Measurements from ENCODE around the gene EEF1AKMT3. TPM values are rescaled to one million over a fixed set of nuclear protein-coding genes. Genes with fewer than 3 reads are reported as not detected.

EEF1AKMT3 gene
- total and polyA plus RNA-seq, 9 of the 15 experiments (the other 6 are each of a cell fraction or from before 2014, with no cell fraction given): 4.1 to 17.2 (median 7.9) TPM

- TF ChIP-seq, protein P1, sequence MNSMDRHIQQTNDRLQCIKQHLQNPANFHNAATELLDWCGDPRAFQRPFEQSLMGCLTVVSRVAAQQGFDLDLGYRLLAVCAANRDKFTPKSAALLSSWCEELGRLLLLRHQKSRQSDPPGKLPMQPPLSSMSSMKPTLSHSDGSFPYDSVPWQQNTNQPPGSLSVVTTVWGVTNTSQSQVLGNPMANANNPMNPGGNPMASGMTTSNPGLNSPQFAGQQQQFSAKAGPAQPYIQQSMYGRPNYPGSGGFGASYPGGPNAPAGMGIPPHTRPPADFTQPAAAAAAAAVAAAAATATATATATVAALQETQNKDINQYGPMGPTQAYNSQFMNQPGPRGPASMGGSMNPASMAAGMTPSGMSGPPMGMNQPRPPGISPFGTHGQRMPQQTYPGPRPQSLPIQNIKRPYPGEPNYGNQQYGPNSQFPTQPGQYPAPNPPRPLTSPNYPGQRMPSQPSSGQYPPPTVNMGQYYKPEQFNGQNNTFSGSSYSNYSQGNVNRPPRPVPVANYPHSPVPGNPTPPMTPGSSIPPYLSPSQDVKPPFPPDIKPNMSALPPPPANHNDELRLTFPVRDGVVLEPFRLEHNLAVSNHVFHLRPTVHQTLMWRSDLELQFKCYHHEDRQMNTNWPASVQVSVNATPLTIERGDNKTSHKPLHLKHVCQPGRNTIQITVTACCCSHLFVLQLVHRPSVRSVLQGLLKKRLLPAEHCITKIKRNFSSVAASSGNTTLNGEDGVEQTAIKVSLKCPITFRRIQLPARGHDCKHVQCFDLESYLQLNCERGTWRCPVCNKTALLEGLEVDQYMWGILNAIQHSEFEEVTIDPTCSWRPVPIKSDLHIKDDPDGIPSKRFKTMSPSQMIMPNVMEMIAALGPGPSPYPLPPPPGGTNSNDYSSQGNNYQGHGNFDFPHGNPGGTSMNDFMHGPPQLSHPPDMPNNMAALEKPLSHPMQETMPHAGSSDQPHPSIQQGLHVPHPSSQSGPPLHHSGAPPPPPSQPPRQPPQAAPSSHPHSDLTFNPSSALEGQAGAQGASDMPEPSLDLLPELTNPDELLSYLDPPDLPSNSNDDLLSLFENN (IDR thresholded peaks at IDR 0.05; ENCODE audit: low read depth in 2 of 2, low read length in 2 of 2): peak in 1 of 2 experiments; percentile 30; a peak in 1 of 4 replicates
- TF ChIP-seq HDAC1 (IDR thresholded peaks at IDR 0.05) (peak in 1 of 2 experiments; percentile 33; a peak in 2 of 4 replicates), CC2D1A (IDR thresholded peaks at IDR 0.05) (peak; percentile 50; the same call in 1 of the 2 replicates), ETV1 (tag; conservative IDR thresholded peaks at IDR 0.05; ENCODE audit: low read depth) (peak; percentile 74), L3MBTL2 (IDR thresholded peaks at IDR 0.05) (peak; percentile 63), RBFOX2 (IDR thresholded peaks at IDR 0.05; ENCODE audit: low read depth, low read length) (peak; percentile 77), ZFX (CRISPR knock-in tag; IDR thresholded peaks at IDR 0.05) (no peak), ZZZ3 (IDR thresholded peaks at IDR 0.05) (peak; percentile 89; the same call in 1 of the 2 replicates), ZBTB34 (CRISPR knock-in tag; IDR thresholded peaks at IDR 0.05) (no peak), AFF4 (CRISPR knock-in tag; IDR thresholded peaks at IDR 0.05) (no peak), TCFL5 (CRISPR knock-in tag; conservative IDR thresholded peaks at IDR 0.05) (no peak), FOXP1 (CRISPR knock-in tag; IDR thresholded peaks at IDR 0.05) (no peak)
- TF ChIP-seq, protein P2, sequence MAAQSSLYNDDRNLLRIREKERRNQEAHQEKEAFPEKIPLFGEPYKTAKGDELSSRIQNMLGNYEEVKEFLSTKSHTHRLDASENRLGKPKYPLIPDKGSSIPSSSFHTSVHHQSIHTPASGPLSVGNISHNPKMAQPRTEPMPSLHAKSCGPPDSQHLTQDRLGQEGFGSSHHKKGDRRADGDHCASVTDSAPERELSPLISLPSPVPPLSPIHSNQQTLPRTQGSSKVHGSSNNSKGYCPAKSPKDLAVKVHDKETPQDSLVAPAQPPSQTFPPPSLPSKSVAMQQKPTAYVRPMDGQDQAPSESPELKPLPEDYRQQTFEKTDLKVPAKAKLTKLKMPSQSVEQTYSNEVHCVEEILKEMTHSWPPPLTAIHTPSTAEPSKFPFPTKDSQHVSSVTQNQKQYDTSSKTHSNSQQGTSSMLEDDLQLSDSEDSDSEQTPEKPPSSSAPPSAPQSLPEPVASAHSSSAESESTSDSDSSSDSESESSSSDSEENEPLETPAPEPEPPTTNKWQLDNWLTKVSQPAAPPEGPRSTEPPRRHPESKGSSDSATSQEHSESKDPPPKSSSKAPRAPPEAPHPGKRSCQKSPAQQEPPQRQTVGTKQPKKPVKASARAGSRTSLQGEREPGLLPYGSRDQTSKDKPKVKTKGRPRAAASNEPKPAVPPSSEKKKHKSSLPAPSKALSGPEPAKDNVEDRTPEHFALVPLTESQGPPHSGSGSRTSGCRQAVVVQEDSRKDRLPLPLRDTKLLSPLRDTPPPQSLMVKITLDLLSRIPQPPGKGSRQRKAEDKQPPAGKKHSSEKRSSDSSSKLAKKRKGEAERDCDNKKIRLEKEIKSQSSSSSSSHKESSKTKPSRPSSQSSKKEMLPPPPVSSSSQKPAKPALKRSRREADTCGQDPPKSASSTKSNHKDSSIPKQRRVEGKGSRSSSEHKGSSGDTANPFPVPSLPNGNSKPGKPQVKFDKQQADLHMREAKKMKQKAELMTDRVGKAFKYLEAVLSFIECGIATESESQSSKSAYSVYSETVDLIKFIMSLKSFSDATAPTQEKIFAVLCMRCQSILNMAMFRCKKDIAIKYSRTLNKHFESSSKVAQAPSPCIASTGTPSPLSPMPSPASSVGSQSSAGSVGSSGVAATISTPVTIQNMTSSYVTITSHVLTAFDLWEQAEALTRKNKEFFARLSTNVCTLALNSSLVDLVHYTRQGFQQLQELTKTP (IDR thresholded peaks at IDR 0.05; ENCODE audit: low read depth in 1 of 2, partially characterized antibody in 2 of 2): no peak
These were observed 36.3 kb upstream of the EEF1AKMT3 start (continued) for GRCh38 chr12:57735952-57736740.

All from K562 (cell line).